Activated CD4-positive, alpha-beta memory T cell treated with anti-CD3 and anti-CD28 coated beads for 36 hours (primary cell): ENCODE measurements around the gene KHDC1. TPM values are rescaled to one million over a fixed set of nuclear protein-coding genes. Genes with fewer than 3 reads are reported as not detected.
A peak's percentile ranks its signal among the peaks of the same experiment; 100 is the strongest.
"Not testable (repeated sequence)": the region's sequence is repeated elsewhere in the genome, so short reads cannot be mapped to it uniquely, and the experiment has no call there.

Experiments
- CTCF ChIA-PET: fragments of 350-600 bp; sonication (Branson Sonifier 250); formaldehyde crosslinking; loops from one replicate; lab custom pipeline; 2021; ENCODE audit warnings: antibody characterized with exemption, inconsistent platforms; lab: Charles Lee
- POLR2A ChIA-PET: fragments of 350-600 bp; sonication (Branson Sonifier 250); formaldehyde crosslinking; loops from one replicate; lab custom pipeline; 2021; ENCODE audit warnings: antibody characterized with exemption; lab: Charles Lee
- DNase-seq: peaks from one replicate; pipeline ENCODE4 v3.0.0-alpha.2; 2020
- H3K27ac Mint-ChIP-seq: one replicate; pipeline ENCODE4 v1.8.0; 2021; ENCODE audit warnings: mixed read lengths
- H3K27me3 Mint-ChIP-seq: one replicate; pipeline ENCODE4 v1.8.0; 2021; ENCODE audit warnings: mixed read lengths
- H3K36me3 Mint-ChIP-seq: one replicate; pipeline ENCODE4 v1.8.0; 2021; ENCODE audit warnings: mixed read lengths
- H3K4me1 Mint-ChIP-seq: one replicate; pipeline ENCODE4 v1.8.0; 2021; ENCODE audit warnings: low read depth, mixed read lengths
- H3K4me3 Mint-ChIP-seq: one replicate; pipeline ENCODE4 v1.8.0; 2021; ENCODE audit warnings: mild to moderate bottlenecking, mixed read lengths
- H3K9me3 Mint-ChIP-seq: one replicate; pipeline ENCODE4 v1.8.0; 2021; ENCODE audit warnings: mixed read lengths
- intact Hi-C: fragments of 100-400 bp; cut with micrococcal nuclease; formaldehyde crosslinking; loops from one replicate; pipeline ENCODE4 v1.15.1; 2023
- total RNA-seq, 2 experiments: library from RNA; stranded (reverse); gene quantifications; one replicate each; pipeline ENCODE4 v1.2.3, GENCODE V29; 2021

KHDC1 gene, protein sequence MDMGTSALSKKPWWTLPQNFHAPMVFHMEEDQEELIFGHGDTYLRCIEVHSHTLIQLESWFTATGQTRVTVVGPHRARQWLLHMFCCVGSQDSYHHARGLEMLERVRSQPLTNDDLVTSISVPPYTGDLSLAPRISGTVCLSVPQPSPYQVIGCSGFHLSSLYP
- 1 to 10 TPM; 4.0 to 4.6 TPM for total RNA-seq

DNA sequence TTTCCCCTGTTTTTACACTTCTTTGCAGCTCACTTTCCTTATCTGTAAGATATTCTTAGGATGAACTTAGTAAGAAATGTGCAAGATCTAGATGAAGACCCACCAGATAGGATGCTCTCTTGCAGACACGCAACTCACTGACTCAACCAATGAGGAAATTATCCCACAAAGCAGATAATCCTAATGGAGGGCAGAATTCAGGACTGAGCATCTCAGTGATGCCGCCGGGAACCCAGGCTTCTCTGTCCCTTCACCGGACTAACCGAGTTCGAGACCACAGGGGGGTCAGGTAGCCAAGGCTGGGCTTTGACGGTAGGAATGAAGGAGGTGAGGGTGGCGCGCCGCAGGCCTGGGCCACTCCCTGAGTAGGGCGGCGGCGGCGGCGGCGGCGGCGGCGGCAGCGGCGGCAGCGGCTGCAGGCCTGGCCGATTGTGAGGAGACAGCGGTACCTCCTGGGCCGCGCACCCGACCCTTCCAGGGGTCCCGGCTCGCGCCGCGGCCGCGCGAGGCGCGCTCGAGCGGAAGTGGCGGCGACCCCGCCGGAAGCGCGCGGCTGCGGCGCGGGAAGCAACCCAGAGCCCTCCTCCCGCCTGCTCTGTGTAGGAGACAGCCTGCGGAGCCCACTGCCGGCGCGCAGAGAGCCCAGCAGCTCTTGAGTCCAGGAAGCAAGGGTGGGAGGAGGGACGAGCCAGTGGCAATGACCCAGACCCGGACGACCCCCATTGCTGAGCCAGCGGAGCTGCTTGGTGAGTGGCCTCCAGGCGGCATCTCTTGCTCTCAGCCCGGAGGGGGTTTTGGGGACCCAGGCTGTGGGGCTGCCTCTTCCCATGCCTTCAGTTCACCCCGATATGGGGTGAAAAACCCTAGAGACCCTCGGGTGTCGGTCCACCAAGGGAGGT, at the start of gene KHDC1:
Gene KHDC1, minus strand, starts transcription at position 526 of the 899 bp plus-strand sequence. CDS start 20,679 bp downstream, outside the sequence.
- Mint-ChIP-seq H3K9me3 (no peaks in the 10 kb centered on the region), H3K27me3 (no peaks in the 10 kb centered on the region), H3K4me1 (peaks cover 25% of the 10 kb centered on the region), H3K36me3 (peaks cover 7% of the 10 kb centered on the region), H3K27ac (peak within 1 kb of the TSS; percentile 34), H3K4me3 (peak within 1 kb of the TSS; percentile 73)
- ChIA-PET CTCF (interaction anchor here (0.9 kb wide), 1 partner anchor 126 kb away, joined by 4 read pairs; no protein-coding TSS in a partner anchor), POLR2A (interaction anchor here (1.1 kb wide), 1 partner anchor 46 kb away, joined by 3 read pairs; no protein-coding TSS in a partner anchor)
- DNase-seq: peak; percentile 71
- intact Hi-C loops: loop anchor here (1.0 to 5.0 kb wide), 3 partner anchors 46 to 642 kb away; no protein-coding TSS in a partner anchor

- H3K4me3 Mint-ChIP-seq: peak overlapping the region; percentile 91
- peaks cover 23% of the 10 kb centered on the region for H3K27me3 Mint-ChIP-seq
- intact Hi-C loops: loop anchor here (2.0 to 10.0 kb wide), 2 partner anchors 78 to 686 kb away; partner anchors contain the start of gene KCNQ5
- H3K36me3 Mint-ChIP-seq, DNase-seq, POLR2A ChIA-PET, H3K9me3 Mint-ChIP-seq: not testable (repeated sequence)
- CTCF ChIA-PET: interaction anchor here (3.4 kb wide), 1 partner anchor 17 kb away, joined by 15 read pairs; no protein-coding TSS in a partner anchor
- H3K27ac Mint-ChIP-seq: peak overlapping the region; percentile 77
- H3K4me1 Mint-ChIP-seq: peaks cover 19% of the 10 kb centered on the region
Measured at GRCh38 chr6:73310503-73310845, 47.5 kb upstream of the KHDC1 start.

DNA sequence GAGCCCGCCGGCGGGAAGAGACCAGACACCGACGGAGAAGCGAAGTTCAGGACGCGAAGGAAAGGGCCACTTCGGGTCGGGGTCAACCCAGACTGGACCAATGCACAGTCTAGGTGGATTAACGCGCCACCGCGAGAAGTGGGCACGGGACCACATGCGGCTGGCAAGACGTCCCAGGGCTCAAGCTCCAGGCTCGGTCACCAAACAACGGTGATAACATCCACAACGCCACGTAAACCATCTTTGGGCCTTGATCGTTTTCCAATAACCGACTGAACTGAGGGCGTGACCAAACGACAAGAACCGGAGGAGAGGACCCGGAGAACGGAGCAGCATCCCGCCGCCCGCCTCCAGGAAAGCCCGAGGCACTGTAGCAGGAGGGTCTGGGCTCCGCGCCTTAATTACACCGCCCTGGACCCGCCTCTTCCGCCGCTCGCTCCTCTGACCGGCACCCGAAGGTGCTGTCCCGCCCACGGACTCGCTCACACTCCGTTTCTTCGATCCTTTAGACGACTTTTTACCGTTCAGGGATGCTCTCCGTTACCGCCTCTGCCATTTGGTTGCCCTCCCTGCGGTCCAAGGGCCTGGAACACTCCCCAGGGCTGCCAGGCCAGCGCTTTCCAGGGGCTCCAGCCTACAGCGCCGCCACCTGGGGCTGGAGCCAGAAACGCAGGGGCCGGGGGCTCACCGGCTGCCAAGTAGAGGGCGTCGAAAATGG, 46.9 kb upstream of the KHDC1 start:
- H3K4me1 Mint-ChIP-seq: peaks cover 19% of the 10 kb centered on the region
- peak; percentile 77 for DNase-seq
- H3K9me3 Mint-ChIP-seq: no peaks in the 10 kb centered on the region
- H3K27ac Mint-ChIP-seq: peak overlapping the region; percentile 77
- CTCF ChIA-PET: interaction anchor here (0.6 to 3.4 kb wide), 8 partner anchors 18 to 141 kb away, joined by 3 to 15 read pairs (median 3); no protein-coding TSS in a partner anchor
- H3K4me3 Mint-ChIP-seq: peak overlapping the region; percentile 91
- peaks cover 4% of the 10 kb centered on the region for H3K36me3 Mint-ChIP-seq
- H3K27me3 Mint-ChIP-seq: peaks cover 18% of the 10 kb centered on the region
- intact Hi-C loops: loop anchor here (1.0 to 10.0 kb wide), 3 partner anchors 47 to 685 kb away; partner anchors contain the start of genes KCNQ5 and KHDC1
- POLR2A ChIA-PET: interaction anchor here (0.5 to 0.9 kb wide), 4 partner anchors 19 to 156 kb away, joined by 3 to 4 read pairs (median 3); partner anchors contain the start of gene KHDC1

- intact Hi-C loops: loop anchor here (1.0 kb wide), 1 partner anchor 46 kb away; the partner anchor contains the start of gene KHDC1
- DNase-seq: no peak
- Mint-ChIP-seq H3K4me3 (peak overlapping the region; percentile 91), H3K4me1 (peaks cover 19% of the 10 kb centered on the region), H3K27me3 (peaks cover 15% of the 10 kb centered on the region), H3K36me3 (peaks cover 4% of the 10 kb centered on the region), H3K9me3 (no peaks in the 10 kb centered on the region), H3K27ac (peak overlapping the region; percentile 77)
- ChIA-PET CTCF (interaction anchor here (0.6 to 3.4 kb wide), 8 partner anchors 18 to 141 kb away, joined by 3 to 15 read pairs (median 3); no protein-coding TSS in a partner anchor), POLR2A (interaction anchor here (0.5 to 0.9 kb wide), 4 partner anchors 20 to 156 kb away, joined by 3 to 4 read pairs (median 3); partner anchors contain the start of gene KHDC1)
Measured at GRCh38 chr6:73309535-73309784, 46.5 kb upstream of the KHDC1 start.

GRCh38 chr6:73308712-73309534, 45.9 kb upstream of the KHDC1 start:
- peaks cover 13% of the 10 kb centered on the region for H3K27me3 Mint-ChIP-seq
- peaks cover 4% of the 10 kb centered on the region for H3K36me3 Mint-ChIP-seq
- CTCF ChIA-PET: interaction anchor here (0.6 to 3.4 kb wide), 9 partner anchors 19 to 142 kb away, joined by 3 to 15 read pairs (median 3); no protein-coding TSS in a partner anchor
- no peak for DNase-seq
- POLR2A ChIA-PET: interaction anchor here (0.5 to 0.9 kb wide), 4 partner anchors 20 to 155 kb away, joined by 3 to 4 read pairs (median 3); partner anchors contain the start of gene KHDC1
- intact Hi-C loops: loop anchor here (1.0 kb wide), 1 partner anchor 46 kb away; the partner anchor contains the start of gene KHDC1
- no peaks in the 10 kb centered on the region for H3K9me3 Mint-ChIP-seq
- H3K4me1 Mint-ChIP-seq: peaks cover 19% of the 10 kb centered on the region
- no peak overlapping the region for H3K27ac Mint-ChIP-seq
- H3K4me3 Mint-ChIP-seq: peak overlapping the region; percentile 91

DNA sequence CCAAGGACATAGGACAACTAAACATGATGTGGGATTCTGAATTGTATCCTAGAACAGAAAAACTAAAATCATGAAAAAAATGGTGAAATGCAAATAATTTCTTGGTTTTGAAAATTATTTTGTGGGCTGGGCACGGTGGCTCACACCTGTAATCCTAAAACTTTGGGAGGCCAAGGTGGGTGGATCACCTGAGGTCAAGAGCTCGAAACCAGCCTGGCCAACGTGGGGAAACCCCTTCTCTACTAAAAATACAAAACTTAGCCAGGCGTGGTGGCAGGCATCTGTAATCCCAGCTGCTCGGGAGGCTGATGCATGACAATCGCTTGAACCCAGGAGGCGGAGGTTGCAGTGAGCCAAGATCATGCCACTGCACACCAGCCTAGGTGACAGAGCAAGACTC, 40.8 kb upstream of the KHDC1 start:
- CTCF ChIA-PET, H3K4me3 Mint-ChIP-seq, H3K27ac Mint-ChIP-seq, H3K27me3 Mint-ChIP-seq, POLR2A ChIA-PET, DNase-seq, H3K4me1 Mint-ChIP-seq, intact Hi-C loops, H3K36me3 Mint-ChIP-seq, H3K9me3 Mint-ChIP-seq: not testable (repeated sequence)

- Mint-ChIP-seq H3K27me3 (no peaks in the 10 kb centered on the region), H3K4me1 (peaks cover 6% of the 10 kb centered on the region), H3K36me3 (peaks cover 6% of the 10 kb centered on the region), H3K9me3 (no peaks in the 10 kb centered on the region), H3K27ac (no peak overlapping the region), H3K4me3 (no peak overlapping the region)
- CTCF ChIA-PET: no interaction called here
- POLR2A ChIA-PET: no interaction called here
- DNase-seq: no peak
- intact Hi-C loops: no loop called here
Measured at GRCh38 chr6:73302339-73302738, 39.3 kb upstream of the KHDC1 start.

DNA sequence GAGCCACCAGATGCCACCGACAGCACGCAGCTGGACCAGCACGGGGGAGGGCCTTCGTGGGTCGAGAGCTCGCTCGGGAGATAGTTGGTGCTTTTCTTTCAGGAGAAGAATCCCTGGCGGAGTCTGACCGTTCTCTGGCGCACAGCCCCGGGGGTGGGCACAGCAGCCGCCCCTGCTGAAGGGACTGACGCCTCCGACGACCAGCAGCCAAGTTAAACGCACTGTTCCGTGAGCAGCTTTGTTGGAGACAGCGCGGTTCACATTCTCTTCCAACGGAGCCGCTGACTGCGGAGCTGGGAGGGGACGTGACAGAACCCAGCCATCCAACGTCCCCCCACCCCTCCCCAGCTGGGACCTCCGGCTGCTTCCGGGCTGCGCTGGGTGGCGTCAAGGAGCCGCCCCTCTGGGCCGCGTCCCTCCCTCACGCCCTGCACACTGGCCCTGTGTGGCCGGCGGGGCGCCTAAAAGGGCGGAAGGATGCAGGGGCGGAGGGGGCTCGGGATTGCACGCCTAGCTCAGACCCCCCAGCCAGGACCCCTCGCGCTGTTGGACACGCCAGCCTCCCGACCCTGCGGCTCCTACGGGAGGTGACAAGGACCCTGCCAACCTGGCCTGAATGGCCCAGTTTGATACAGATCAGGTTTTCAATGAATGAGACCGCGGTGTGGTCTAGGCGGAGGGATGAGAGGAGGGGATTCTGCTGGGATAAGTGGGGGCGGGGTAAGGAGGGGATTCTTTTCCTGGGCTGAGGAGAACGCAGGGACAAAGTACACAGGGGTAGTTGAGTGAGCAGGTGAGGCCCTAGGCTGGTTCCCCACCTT, 36.4 kb upstream of the KHDC1 start:
- no peak for DNase-seq
- intact Hi-C loops: no loop called here
- CTCF ChIA-PET: no interaction called here
- POLR2A ChIA-PET: interaction anchor here (0.7 kb wide), 1 partner anchor 213 kb away, joined by 4 read pairs; no protein-coding TSS in a partner anchor
- H3K4me3 Mint-ChIP-seq: no peak overlapping the region
- H3K27ac Mint-ChIP-seq: no peak overlapping the region
- H3K9me3 Mint-ChIP-seq: peaks cover 3% of the 10 kb centered on the region
- H3K27me3 Mint-ChIP-seq: no peaks in the 10 kb centered on the region
- peaks cover 6% of the 10 kb centered on the region for H3K36me3 Mint-ChIP-seq
- H3K4me1 Mint-ChIP-seq: no peaks in the 10 kb centered on the region

DNA sequence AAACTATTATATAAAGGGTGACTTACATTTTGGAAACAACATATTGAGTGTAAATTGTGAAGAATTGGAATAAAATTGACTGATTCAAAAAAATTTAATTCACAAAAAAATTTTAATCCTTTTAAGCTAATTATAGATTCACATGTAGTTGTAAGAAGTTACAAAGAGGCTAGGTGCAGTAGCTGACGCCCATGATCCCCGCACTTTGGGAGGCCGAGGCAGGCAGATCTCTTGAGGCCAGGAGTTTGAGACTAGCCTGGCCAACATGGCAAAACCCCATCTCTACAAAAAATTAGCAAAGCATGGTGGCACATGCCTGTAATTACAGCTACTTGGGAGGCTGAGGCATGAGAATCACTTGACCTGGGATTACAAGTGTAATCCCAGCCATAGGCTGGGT, 30.3 kb upstream of the KHDC1 start:
- Mint-ChIP-seq H3K4me3 (no peak overlapping the region), H3K4me1 (no peaks in the 10 kb centered on the region), H3K27me3 (no peaks in the 10 kb centered on the region), H3K36me3 (no peaks in the 10 kb centered on the region), H3K27ac (no peak overlapping the region), H3K9me3 (peaks cover 3% of the 10 kb centered on the region)
- POLR2A ChIA-PET: no interaction called here
- DNase-seq: no peak
- CTCF ChIA-PET: no interaction called here
- intact Hi-C loops: no loop called here

- H3K9me3 Mint-ChIP-seq: peaks cover 3% of the 10 kb centered on the region
- H3K27ac Mint-ChIP-seq: no peak overlapping the region
- H3K4me3 Mint-ChIP-seq: no peak overlapping the region
- ChIA-PET CTCF (no interaction called here), POLR2A (no interaction called here)
- H3K36me3 Mint-ChIP-seq: peaks cover 2% of the 10 kb centered on the region
- intact Hi-C loops: no loop called here
- no peaks in the 10 kb centered on the region for H3K27me3 Mint-ChIP-seq
- H3K4me1 Mint-ChIP-seq: no peaks in the 10 kb centered on the region
- DNase-seq: no peak
Measured at GRCh38 chr6:73290435-73290834, 27.4 kb upstream of the KHDC1 start.
